Stimulated activated CD4-positive, alpha-beta T cell treated with anti-CD3 and anti-CD28 coated beads, Interleukin-1b, Interleukin-23, amount 100 ng/mL, for 48 hours (primary cell): ENCODE results near the gene PRKACA.
A peak's percentile ranks its signal among the peaks of the same experiment; 100 is the strongest.
"Not testable (repeated sequence)": the region's sequence is repeated elsewhere in the genome, so short reads cannot be mapped to it uniquely, and the experiment has no call there.

Experiments
- DNase-seq: peaks from one replicate; pipeline ENCODE4 v3.0.0-alpha.2; 2020

The PRKACA gene

GRCh38 chr19:14147797-14148605 lies 30.4 kb upstream of the PRKACA start:
- peak; percentile 40 for DNase-seq

GRCh38 chr19:14146789-14147216 lies 29.2 kb upstream of the PRKACA start:
- no peak for DNase-seq

DNA sequence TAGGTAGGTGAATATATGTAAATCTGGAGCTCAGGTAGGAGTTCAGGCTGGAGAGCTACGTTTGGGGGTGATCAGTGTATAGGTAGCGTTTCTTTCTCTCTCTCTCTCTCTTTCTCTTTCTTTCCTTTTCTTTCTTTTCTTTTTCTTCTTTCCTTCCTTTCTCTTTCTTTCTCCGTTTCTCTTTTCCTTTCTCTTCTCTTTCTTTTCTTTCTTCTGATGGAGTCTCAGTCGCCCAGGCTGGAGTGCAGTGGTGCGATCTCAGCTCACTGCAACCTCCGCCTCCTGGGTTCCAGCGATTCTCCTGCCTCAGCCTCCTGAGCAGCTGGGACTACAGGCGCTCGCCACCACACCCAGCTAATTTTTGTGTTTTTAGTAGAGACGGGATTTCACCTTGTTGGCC lies 28.6 kb upstream of the PRKACA start:
- not testable (repeated sequence) for DNase-seq

DNA sequence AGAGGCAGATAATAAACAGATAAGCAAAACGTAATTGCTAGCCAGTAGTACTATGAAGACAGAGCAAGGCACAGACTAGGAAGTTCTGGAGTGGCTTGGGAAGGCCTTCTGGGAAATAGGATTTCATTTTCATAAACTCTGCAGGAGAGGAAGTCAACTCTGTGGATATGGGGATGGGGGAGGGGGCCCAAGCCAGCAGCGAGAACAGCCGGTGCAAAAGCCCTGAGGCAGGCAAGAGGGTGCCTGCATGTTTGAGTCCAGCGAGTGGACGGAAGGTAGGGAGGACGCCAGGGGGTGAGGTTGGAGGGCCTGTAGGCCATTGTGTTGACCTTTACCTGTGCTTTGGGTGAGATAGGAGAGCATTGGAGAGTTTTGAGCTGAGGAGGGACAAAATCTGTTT lies 27.8 kb upstream of the PRKACA start:
- DNase-seq, result no peak

GRCh38 chr19:14142262-14143190 lies 25.0 kb upstream of the PRKACA start:
- no peak for DNase-seq

GRCh38 chr19:14141041-14141440 lies 23.5 kb upstream of the PRKACA start:
- no peak for DNase-seq

- no peak for DNase-seq
Observed at GRCh38 chr19:14139944-14140343, 22.4 kb upstream of the PRKACA start.

DNA sequence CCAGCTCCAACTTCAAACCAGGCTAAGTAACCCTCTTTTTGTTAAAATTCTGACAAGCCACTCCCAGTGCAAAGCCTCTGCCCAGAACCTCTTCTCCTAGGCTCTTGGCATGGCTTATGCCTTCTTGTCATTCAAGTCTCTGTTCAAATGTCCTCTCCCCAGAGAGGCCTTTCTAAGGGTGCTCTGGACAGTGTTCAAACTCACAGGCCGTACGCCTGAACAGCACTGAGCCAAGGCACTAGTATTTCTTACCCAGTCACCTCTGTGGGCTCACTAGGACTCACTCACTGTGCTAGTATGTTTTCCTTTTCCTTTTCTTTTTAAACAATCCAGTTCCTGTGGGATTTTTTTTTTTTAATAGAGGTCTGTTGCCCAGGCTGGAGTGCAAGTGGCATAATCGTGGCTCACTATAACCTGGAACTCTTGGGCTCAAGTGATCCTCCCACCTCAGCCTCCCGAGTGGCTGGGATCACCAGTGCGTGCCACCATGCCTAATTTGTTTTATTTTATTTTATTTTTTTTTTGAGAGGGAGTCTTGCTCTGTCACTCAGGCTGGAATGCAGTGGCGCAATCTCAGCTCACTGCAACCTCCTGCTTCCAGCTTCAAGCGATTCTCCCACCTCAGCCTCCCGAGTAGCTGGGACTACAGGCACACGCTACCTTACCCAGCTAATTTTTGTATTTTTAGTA lies 21.2 kb upstream of the PRKACA start:
- no peak for DNase-seq

- peak; percentile 99 for DNase-seq
Observed at GRCh38 chr19:14136509-14137281, 19.1 kb upstream of the PRKACA start, which contains the start of gene ASF1B. ASF1B (minus strand) TSS chr19:14136589; CDS start chr19:14136456, 133 bp downstream.

DNA sequence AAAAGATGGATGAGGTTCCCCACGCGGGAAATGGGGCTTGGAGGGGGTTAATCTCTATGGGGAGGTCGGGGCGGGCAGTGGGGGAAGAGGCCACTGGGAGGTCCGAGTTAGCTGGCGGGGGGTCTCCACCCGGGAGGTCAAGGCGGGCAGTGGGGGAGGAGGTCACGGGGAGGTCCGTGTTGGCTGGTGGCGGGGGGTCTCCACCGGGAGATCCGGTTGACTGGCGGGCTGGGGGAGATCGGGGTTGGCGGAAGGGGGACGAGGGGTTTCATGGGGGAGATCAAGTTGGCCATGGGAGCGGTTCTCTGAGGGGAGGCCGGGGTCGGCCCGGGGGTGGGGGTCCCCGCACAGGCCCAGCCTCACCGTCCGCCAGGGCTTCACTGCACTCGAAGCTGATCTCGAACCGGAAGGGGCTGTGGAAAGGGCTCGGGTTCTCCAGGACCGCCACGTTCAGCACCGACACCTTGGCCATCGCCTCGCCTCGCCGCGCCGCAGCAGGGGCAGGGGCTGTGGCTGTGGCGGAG lies 18.5 kb upstream of the PRKACA start:
- peak; percentile 15 for DNase-seq

- DNase-seq, result no peak
Observed at GRCh38 chr19:14135355-14135754, 17.8 kb upstream of the PRKACA start.

DNA sequence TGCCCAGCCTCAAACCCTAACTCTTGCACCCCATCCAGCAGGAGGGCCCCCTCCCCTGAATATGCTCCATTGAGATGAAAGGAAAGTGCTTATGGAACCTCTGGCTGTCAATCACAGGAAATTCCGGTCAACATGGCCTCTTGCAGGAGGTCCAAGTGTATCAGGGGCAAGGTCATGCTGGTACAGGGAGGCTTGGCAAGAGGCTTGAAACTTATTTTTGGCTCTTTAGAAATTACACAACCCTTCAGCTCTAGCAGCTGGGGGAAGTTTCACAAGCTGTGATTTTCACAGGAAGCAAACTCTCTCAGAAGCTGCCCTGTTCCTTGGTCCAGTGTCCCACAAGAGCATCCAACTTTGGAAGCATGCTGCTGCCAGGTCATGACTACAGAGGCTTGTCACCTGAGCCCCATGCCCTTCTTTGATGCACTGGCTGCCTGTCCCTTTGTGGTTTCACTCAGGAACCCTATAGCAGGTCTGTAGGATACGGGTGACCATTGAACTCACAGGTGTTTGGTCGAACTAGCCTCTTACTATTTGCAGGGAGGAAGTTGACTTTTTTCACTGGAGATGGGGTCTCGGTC lies 10.5 kb upstream of the PRKACA start:
- no peak for DNase-seq

- DNase-seq, result no peak
Observed at GRCh38 chr19:14127176-14127575, 9.6 kb upstream of the PRKACA start.

DNA sequence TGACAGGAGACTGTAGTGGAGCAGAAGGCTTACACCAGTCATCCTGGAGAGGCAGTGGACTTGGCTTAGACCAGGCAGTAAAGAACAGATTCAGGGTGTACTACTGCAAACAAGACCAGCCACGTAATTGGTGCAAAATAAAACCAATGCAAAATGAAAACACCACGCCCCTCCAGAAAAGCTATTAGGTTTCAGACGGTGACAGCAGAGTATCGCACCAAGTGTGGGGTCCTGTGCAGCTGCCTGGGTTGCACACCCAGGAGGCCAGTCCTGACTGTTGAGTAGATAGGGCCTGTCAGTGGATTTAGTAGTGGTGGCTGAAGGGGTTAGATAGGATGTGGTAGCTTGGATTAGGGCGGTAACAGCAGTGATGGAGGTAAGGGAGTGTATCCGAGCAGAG lies 5.4 kb upstream of the PRKACA start:
- no peak for DNase-seq

GRCh38 chr19:14120497-14120780 lies 2.9 kb upstream of the PRKACA start:
- no peak for DNase-seq

DNA sequence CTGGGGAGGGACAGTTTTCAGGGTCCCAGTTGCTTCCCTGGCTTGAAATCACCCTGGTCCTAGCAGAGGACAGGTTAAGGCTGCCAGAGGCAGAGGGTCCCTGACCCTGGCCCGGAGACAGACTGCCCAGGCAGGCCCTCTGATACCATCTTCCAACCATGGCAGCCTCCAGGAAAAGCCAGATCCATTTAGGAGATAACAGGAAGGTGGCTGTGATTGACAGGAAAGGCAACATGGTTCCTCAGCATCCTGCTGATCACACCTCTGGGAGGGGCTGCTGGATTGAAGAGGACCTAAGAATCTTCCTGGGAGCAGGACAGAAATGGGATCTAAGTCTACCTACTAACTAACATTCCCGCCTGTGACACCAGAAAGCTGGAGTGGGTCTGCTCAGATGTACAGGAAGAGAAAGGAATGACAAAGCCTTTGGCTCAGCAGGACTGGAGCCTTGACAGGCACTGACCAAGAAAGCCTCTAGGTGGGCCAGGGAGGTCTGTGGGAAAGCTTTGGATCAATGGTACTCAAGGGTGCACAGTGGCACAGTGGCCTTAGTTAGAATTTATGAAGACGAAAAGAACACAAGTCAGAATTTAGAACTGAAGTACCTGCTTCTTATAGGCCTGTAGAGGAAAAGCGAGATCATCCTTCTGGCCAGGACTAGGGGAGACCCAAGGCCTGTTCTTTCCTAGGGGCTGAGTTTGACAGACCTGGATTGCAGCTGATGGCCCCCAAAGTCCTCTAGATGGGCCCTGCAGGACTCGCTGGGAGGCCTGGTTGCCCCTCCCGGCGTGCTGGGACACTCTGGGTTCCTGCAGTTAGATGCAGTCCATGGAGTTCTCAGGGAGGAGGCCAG lies 2.3 kb upstream of the PRKACA start:
- DNase-seq, result no peak

GRCh38 chr19:14119146-14119545 lies 1.6 kb upstream of the PRKACA start:
- no peak for DNase-seq

DNA sequence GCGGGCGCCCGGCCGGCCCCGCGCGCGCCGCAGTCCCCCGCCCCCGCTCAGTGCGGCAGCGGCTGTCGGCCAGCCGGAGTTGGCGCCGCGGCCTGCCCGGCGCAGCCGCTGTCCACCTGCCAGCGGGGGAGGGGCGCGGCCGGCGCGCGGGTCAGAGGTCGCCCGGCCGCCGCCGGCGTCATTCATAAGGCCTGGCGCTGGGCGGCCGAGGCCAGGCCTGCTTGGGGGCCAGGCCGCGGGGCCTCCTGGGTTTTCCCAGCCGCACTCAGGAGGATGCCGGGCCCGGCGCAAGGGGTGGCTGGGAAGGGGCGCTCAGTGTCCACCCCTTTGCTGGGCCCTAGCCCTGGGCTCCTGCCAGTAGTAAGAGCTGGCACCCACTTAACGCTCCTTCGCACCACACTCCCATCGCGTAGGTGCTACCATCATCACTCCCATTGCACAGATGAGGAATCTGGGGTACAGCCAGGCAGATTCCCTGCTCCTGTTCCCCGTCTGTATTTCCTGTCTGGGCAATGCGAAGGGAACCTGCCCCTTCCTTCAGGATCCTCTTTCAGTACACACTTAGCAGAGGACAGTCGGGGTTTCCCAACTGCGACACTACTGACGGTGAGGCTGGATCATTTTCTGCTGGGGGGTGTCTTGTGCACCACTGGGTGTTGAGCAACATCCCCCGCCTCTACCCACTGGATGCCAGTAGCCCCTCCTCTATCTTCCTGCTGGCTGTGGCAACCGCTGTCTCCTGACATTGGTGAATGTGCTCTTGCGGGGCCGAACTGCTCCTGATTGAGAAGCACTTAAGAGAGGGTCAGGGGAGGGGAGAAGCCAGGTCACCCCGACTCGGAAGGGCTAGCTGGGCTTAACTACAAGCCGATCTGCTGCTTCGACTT lies 846 bp upstream of the PRKACA start:
- DNase-seq, result peak; percentile 17

DNA sequence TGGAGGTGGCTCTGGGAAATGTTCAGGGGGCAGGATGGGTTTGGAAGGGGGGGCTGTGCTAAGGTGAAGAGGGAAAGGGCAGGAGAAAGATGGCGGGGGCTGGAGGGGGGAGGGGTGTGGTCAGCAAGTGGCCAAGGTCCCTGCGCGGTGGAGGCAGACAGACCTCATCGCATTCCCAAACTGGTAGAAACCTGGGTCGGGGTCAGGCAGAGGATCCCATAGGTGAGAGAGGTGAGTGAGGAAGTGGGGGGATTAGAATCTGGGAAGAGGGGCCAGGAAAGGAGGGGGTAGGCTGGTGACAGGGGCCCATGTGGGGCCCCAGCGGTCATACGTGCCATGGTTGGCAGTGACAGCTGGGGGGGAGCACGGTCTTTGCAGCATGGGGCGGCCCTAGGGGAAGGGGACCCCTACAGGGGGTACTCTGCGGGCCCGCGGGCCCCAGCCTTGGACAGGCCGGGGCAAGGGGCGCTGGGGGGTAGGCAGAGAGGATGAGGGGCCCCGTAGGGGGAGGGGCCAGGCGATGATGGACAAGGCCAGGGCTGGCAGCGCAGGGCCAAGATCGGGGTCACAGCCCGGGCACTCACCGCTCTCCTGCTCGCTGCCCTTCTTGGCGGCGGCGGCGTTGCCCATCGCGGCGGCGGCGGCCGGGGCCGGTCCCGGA lies 514 bp downstream of the PRKACA start:
- no peak for DNase-seq
